ENCODE data around the gene CNR1.

CNR1 gene

GRCh38 chr6:88145298-88145963, 20.7 kb downstream of the CNR1 start:
- no peak overlapping the region for H2BK120ac ChIP-seq (ENCODE audit: low read depth, low read length)
- no peak overlapping the region for H2BK5ac ChIP-seq (ENCODE audit: low read length)
- H3K4me2 ChIP-seq (ENCODE audit: insufficient read depth, low read length, poor library complexity, severe bottlenecking), result no peak overlapping the region
- H2AK5ac ChIP-seq (ENCODE audit: low read depth, low read length), result no peak overlapping the region
- no peak overlapping the region for H2BK15ac ChIP-seq (ENCODE audit: low read length)
- H3K14ac ChIP-seq (ENCODE audit: low read length), result no peak overlapping the region
- no peak overlapping the region for H3K27ac ChIP-seq (replicated peaks; ENCODE audit: low read length)
- H4K8ac ChIP-seq (ENCODE audit: low read depth, low read length), result no peak overlapping the region
- no peaks in the 10 kb centered on the region for H3K27me3 ChIP-seq (ENCODE audit: control insufficient read depth in 3 of 3, insufficient read depth in 3 of 3, low read depth in 1 of 3, low read length in 3 of 3)
- H3K23ac ChIP-seq (ENCODE audit: low read depth, low read length, poor library complexity), result no peak overlapping the region
- H2AFZ ChIP-seq (ENCODE audit: low read length), result no peak overlapping the region
- no peak overlapping the region for H3K9ac ChIP-seq (ENCODE audit: low read depth, low read length, poor library complexity)
- H3K36me3 ChIP-seq (replicated peaks in 1 of 2; ENCODE audit: control insufficient read depth in 2 of 2, insufficient read depth in 2 of 2, low read length in 2 of 2), result no peaks in the 10 kb centered on the region
- no peak overlapping the region for H3K18ac ChIP-seq (ENCODE audit: low read length)
- H3K4me1 ChIP-seq (ENCODE audit: control insufficient read depth in 2 of 2, insufficient read depth in 1 of 2, low read depth in 1 of 2, low read length in 2 of 2), result no peaks in the 10 kb centered on the region
- H3K9me3 ChIP-seq (replicated peaks in 1 of 2; ENCODE audit: control insufficient read depth in 2 of 2, insufficient read depth in 1 of 2, low read depth in 1 of 2, low read length in 2 of 2), result no peaks in the 10 kb centered on the region
- H3K79me1 ChIP-seq (ENCODE audit: low read depth, low read length), result no peaks in the 10 kb centered on the region
- H2BK12ac ChIP-seq (ENCODE audit: low read length), result no peak overlapping the region
- no peak overlapping the region for H4K91ac ChIP-seq (ENCODE audit: low read depth, low read length, poor library complexity)
- no peak overlapping the region for H3K4me3 ChIP-seq (ENCODE audit: low read length in 2 of 2)
- no peak for DNase-seq (ENCODE audit: low spot score)
- WGBS, 2 donors (ENCODE audit: extremely low coverage in 2 of 2, insufficient read length in 2 of 2, insufficient replicate concordance in 1 of 2), result no CpG with 5 or more reads among the region's 6 CpGs
- no peak overlapping the region for H3K4ac ChIP-seq (ENCODE audit: low read length)

- Histone ChIP-seq H3K27ac (replicated peaks; ENCODE audit: low read length) (no peak overlapping the region), H2AK5ac (ENCODE audit: low read depth, low read length) (no peak overlapping the region), H3K4me3 (ENCODE audit: low read length in 2 of 2) (no peak overlapping the region), H2BK15ac (ENCODE audit: low read length) (no peak overlapping the region), H3K14ac (ENCODE audit: low read length) (no peak overlapping the region), H2BK120ac (ENCODE audit: low read depth, low read length) (no peak overlapping the region), H3K9ac (ENCODE audit: low read depth, low read length, poor library complexity) (no peak overlapping the region), H3K79me1 (ENCODE audit: low read depth, low read length) (no peaks in the 10 kb centered on the region), H4K8ac (ENCODE audit: low read depth, low read length) (no peak overlapping the region), H3K36me3 (replicated peaks in 1 of 2; ENCODE audit: control insufficient read depth in 2 of 2, insufficient read depth in 2 of 2, low read length in 2 of 2) (no peaks in the 10 kb centered on the region), H2BK5ac (ENCODE audit: low read length) (no peak overlapping the region), H3K27me3 (ENCODE audit: control insufficient read depth in 3 of 3, insufficient read depth in 3 of 3, low read depth in 1 of 3, low read length in 3 of 3) (no peaks in the 10 kb centered on the region), H3K18ac (ENCODE audit: low read length) (no peak overlapping the region), H3K23ac (ENCODE audit: low read depth, low read length, poor library complexity) (no peak overlapping the region), H3K9me3 (replicated peaks in 1 of 2; ENCODE audit: control insufficient read depth in 2 of 2, insufficient read depth in 1 of 2, low read depth in 1 of 2, low read length in 2 of 2) (no peaks in the 10 kb centered on the region), H2BK12ac (ENCODE audit: low read length) (no peak overlapping the region), H3K4ac (ENCODE audit: low read length) (no peak overlapping the region), H3K4me1 (ENCODE audit: control insufficient read depth in 2 of 2, insufficient read depth in 1 of 2, low read depth in 1 of 2, low read length in 2 of 2) (no peaks in the 10 kb centered on the region), H2AFZ (ENCODE audit: low read length) (no peak overlapping the region), H3K4me2 (ENCODE audit: insufficient read depth, low read length, poor library complexity, severe bottlenecking) (no peak overlapping the region), H4K91ac (ENCODE audit: low read depth, low read length, poor library complexity) (no peak overlapping the region)
- no CpG with 5 or more reads among the region's 20 CpGs for WGBS, 2 donors (ENCODE audit: extremely low coverage in 2 of 2, insufficient read length in 2 of 2, insufficient replicate concordance in 1 of 2)
- DNase-seq (ENCODE audit: low spot score), result no peak
These were observed 21.4 kb downstream of the CNR1 start for GRCh38 chr6:88144637-88145297.

- H3K9ac ChIP-seq (ENCODE audit: low read depth, low read length, poor library complexity), result no peak overlapping the region
These were observed 22.6 kb downstream of the CNR1 start for GRCh38 chr6:88143421-88144157.

GRCh38 chr6:88142297-88142668, 23.9 kb downstream of the CNR1 start:
- H3K23ac ChIP-seq (ENCODE audit: low read depth, low read length, poor library complexity), result no peak overlapping the region
- no peak overlapping the region for H4K8ac ChIP-seq (ENCODE audit: low read depth, low read length)
- no peak overlapping the region for H2BK120ac ChIP-seq (ENCODE audit: low read depth, low read length)
- no CpG with 5 or more reads among the region's 3 CpGs for WGBS, 2 donors (ENCODE audit: extremely low coverage in 2 of 2, insufficient read length in 2 of 2, insufficient replicate concordance in 1 of 2)
- H3K9me3 ChIP-seq (replicated peaks in 1 of 2; ENCODE audit: control insufficient read depth in 2 of 2, insufficient read depth in 1 of 2, low read depth in 1 of 2, low read length in 2 of 2), result no peaks in the 10 kb centered on the region
- no peak overlapping the region for H2BK5ac ChIP-seq (ENCODE audit: low read length)
- no peak overlapping the region for H4K91ac ChIP-seq (ENCODE audit: low read depth, low read length, poor library complexity)
- H2BK15ac ChIP-seq (ENCODE audit: low read length), result no peak overlapping the region
- no peak overlapping the region for H3K27ac ChIP-seq (replicated peaks; ENCODE audit: low read length)
- H3K36me3 ChIP-seq (replicated peaks in 1 of 2; ENCODE audit: control insufficient read depth in 2 of 2, insufficient read depth in 2 of 2, low read length in 2 of 2), result no peaks in the 10 kb centered on the region
- no peak overlapping the region for H2AFZ ChIP-seq (ENCODE audit: low read length)
- H3K18ac ChIP-seq (ENCODE audit: low read length), result no peak overlapping the region
- H3K27me3 ChIP-seq (ENCODE audit: control insufficient read depth in 3 of 3, insufficient read depth in 3 of 3, low read depth in 1 of 3, low read length in 3 of 3), result no peaks in the 10 kb centered on the region
- H3K4me1 ChIP-seq (ENCODE audit: control insufficient read depth in 2 of 2, insufficient read depth in 1 of 2, low read depth in 1 of 2, low read length in 2 of 2), result no peaks in the 10 kb centered on the region
- no peak overlapping the region for H3K9ac ChIP-seq (ENCODE audit: low read depth, low read length, poor library complexity)
- no peak overlapping the region for H3K14ac ChIP-seq (ENCODE audit: low read length)
- no peak overlapping the region for H3K4ac ChIP-seq (ENCODE audit: low read length)
- H3K79me1 ChIP-seq (ENCODE audit: low read depth, low read length), result no peaks in the 10 kb centered on the region
- no peak overlapping the region for H2BK12ac ChIP-seq (ENCODE audit: low read length)
- H3K4me3 ChIP-seq (ENCODE audit: low read length in 2 of 2), result no peak overlapping the region
- no peak overlapping the region for H3K4me2 ChIP-seq (ENCODE audit: insufficient read depth, low read length, poor library complexity, severe bottlenecking)
- H2AK5ac ChIP-seq (ENCODE audit: low read depth, low read length), result no peak overlapping the region
- DNase-seq (ENCODE audit: low spot score), result no peak

More at GRCh38 chr6:88143421-88144157, 22.6 kb downstream of the CNR1 start:
- H3K4ac ChIP-seq (ENCODE audit: low read length), result no peak overlapping the region
- H4K8ac ChIP-seq (ENCODE audit: low read depth, low read length), result no peak overlapping the region
- no peak overlapping the region for H2BK12ac ChIP-seq (ENCODE audit: low read length)
- H2AFZ ChIP-seq (ENCODE audit: low read length), result no peak overlapping the region
- no peaks in the 10 kb centered on the region for H3K79me1 ChIP-seq (ENCODE audit: low read depth, low read length)
- H3K18ac ChIP-seq (ENCODE audit: low read length), result no peak overlapping the region
- no peaks in the 10 kb centered on the region for H3K4me1 ChIP-seq (ENCODE audit: control insufficient read depth in 2 of 2, insufficient read depth in 1 of 2, low read depth in 1 of 2, low read length in 2 of 2)
- no peak overlapping the region for H3K4me3 ChIP-seq (ENCODE audit: low read length in 2 of 2)
- no peak overlapping the region for H2BK120ac ChIP-seq (ENCODE audit: low read depth, low read length)
- no peak overlapping the region for H3K27ac ChIP-seq (replicated peaks; ENCODE audit: low read length)
- no peak overlapping the region for H4K91ac ChIP-seq (ENCODE audit: low read depth, low read length, poor library complexity)
- H3K23ac ChIP-seq (ENCODE audit: low read depth, low read length, poor library complexity), result no peak overlapping the region
- H2AK5ac ChIP-seq (ENCODE audit: low read depth, low read length), result no peak overlapping the region
- DNase-seq (ENCODE audit: low spot score), result no peak
- no peaks in the 10 kb centered on the region for H3K9me3 ChIP-seq (replicated peaks in 1 of 2; ENCODE audit: control insufficient read depth in 2 of 2, insufficient read depth in 1 of 2, low read depth in 1 of 2, low read length in 2 of 2)
- no peaks in the 10 kb centered on the region for H3K36me3 ChIP-seq (replicated peaks in 1 of 2; ENCODE audit: control insufficient read depth in 2 of 2, insufficient read depth in 2 of 2, low read length in 2 of 2)
- H2BK15ac ChIP-seq (ENCODE audit: low read length), result no peak overlapping the region
- H3K4me2 ChIP-seq (ENCODE audit: insufficient read depth, low read length, poor library complexity, severe bottlenecking), result no peak overlapping the region
- H3K27me3 ChIP-seq (ENCODE audit: control insufficient read depth in 3 of 3, insufficient read depth in 3 of 3, low read depth in 1 of 3, low read length in 3 of 3), result no peaks in the 10 kb centered on the region
- no peak overlapping the region for H3K14ac ChIP-seq (ENCODE audit: low read length)
- no peak overlapping the region for H2BK5ac ChIP-seq (ENCODE audit: low read length)
- no CpG with 5 or more reads among the region's 14 CpGs for WGBS, 2 donors (ENCODE audit: extremely low coverage in 2 of 2, insufficient read length in 2 of 2, insufficient replicate concordance in 1 of 2)
